DMS53 (cell line): ENCODE data around the gene ARL3.
"Not testable (repeated sequence)": the region's sequence is repeated elsewhere in the genome, so short reads cannot be mapped to it uniquely, and the experiment has no call there.

Experiments
- DNase-seq: peaks from one replicate; lab custom pipeline; 2025; lab: John Stamatoyannopoulos, UW

The ARL3 gene

DNA sequence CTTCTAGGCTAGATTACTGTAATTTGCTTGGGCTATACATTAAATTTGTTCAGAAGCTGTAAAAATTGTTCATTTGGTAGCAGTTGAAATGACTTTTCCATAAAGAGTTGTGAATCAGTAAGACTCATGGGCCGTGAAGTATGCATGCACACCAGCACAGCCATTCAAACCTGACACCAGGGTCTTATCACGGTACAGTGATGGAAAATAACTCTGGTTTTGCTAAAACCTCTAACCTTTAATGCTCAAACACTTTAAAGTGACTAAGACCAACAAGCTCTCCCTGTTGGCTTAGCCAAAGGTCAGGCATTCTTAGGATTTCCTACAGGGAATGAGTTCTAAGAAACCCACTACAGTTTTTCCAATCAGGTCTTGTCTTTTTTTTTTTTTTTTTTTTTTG is 11.5 kb downstream of the ARL3 start:
- DNase-seq: no peak

GRCh38 chr10:102701796-102702195 is 12.4 kb downstream of the ARL3 start:
- DNase-seq: no peak

DNA sequence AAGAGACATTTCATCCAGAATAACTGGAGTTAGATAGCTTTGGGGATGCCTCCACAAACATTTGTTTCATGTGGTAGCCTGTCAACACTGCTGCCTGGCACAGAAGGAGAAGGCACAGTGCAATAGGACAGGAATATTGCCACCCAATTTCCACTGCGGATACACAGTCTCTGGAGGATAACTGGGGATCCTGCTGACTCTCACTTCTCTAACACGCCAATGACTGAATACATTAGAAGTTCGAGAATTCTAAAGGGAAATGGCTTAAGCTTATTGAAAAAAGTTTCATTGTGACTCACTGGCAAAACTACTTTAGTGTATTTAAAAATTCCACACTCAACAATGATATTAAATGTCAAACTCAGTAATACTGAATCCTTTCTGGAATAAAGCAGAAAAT is 12.9 kb downstream of the ARL3 start:
- DNase-seq: no peak

- DNase-seq: no peak
Observed at GRCh38 chr10:102698894-102699293, 15.3 kb downstream of the ARL3 start.

DNA sequence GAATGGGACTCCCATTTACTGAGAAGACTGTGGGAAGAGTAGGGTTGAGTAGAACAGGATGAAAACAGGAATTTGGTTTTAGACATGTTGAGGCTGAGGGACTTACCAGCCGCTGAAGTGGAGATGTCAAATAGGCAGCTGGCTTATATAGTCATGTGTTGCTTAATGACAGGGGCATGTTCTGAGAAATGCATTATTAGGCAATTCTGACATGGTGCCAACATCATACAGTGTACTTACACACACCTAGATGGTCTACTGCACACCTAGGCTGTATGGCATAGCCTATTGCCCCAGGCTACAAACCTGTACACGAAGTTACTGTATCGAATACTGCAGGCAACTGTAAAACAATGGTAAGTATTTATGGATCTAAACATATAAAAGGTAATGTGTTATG is 17.5 kb downstream of the ARL3 start:
- DNase-seq: no peak

DNA sequence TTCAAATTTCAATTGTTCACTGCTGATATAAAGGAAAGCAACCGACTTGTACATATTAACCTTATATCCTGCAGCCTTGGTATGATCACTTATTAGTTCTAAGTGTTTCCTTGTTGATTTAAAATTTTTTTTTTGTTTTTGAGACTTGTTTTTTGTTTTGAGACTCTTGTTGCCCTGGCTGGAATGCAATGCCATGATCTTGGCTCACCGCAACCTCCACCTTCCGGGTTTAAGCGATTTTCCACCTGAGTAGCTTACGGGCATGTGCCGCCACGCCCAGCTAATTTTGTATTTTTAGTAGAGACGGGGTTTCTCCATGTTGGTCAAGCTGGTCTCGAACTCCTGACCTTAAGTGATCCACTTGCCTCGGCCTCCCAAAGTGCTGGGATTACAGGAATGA is 18.8 kb downstream of the ARL3 start:
- DNase-seq: not testable (repeated sequence)

GRCh38 chr10:102691285-102692066 is 22.7 kb downstream of the ARL3 start:
- DNase-seq: no peak

DNA sequence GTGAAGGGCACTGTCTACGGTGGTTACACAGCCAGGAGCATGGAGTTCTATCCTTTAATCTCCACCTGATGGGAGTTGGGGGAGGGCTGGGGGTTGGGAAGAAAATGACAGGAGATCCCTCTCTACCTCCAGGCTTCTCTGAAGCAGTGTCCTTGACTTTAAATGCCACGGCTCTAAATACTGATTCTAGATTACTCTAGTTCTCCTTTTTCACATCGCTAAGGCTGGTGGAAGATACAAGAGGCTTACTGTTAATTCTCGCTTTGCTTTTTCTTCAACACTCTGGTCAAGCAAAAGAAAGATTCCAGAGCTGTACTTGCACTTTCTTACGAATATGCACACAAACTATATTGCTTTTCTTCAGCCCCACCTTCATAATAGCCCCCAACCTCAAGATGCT is 30.5 kb downstream of the ARL3 start:
- no peak for DNase-seq

DNA sequence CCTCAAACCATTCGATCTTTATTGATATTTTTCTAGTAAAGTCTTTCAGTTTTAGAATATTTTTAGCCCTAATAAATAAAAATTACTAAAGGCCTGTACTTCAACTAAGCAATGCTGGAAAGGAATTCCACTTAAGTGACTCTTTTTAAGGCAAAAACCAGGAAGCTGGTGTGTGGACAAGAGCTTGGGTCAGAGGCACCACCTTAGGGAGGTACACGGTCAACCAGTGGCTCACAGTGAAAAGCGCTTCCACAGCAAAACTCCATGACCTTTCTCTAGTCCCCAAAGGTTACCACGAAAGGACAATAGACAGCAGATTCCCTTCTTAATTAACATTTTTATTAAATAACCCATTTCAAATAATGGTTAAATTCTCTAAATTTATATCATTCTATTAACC is 31.2 kb downstream of the ARL3 start:
- no peak for DNase-seq

DNA sequence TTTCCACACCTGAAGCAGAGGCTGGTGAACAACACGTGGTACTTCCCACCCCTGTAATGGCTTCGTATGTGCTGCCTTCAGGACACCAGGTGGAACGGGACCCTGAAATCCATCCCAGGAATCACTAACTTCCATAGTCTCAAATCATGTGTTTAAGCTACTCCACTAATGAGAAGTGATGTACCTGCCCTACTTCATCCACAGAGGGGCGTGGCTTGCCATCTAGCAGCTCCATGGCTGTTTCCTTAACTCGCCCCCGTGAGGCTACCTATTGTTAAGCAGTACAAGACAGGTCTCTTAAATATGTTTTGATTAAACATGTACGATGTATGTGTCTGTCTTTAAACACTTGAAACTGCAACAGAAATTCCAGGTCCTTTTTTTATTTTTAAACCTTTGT is 31.8 kb downstream of the ARL3 start:
- DNase-seq: peak; percentile 8

GRCh38 chr10:102681696-102682095 is 32.5 kb downstream of the ARL3 start:
- DNase-seq: no peak

- no peak for DNase-seq
Observed at GRCh38 chr10:102679596-102679995, 34.6 kb downstream of the ARL3 start.

DNA sequence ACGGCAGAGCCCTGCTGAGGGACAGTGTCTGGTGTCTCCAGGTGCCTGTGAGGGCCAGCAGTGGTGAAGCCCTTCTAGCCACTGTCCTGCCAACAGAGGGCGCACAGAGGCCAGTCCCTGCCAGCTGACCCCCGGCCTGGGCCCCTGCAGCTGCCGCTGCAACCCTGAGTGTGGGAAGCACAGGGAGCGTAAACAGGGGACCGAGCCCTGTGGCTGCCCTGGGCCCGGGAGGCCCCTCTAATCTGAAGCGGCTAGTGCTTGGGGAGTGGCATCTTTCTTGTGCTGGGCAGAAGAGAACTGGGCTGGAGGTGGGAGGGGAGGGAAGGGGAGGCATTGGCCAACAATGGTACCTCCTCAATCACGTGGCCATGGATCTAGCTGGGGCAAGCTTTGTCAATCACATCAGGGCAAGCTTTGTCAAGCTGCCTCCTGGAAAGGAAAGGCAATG is 35.3 kb downstream of the ARL3 start:
- DNase-seq: peak; percentile 95

GRCh38 chr10:102678068-102678400 is 36.2 kb downstream of the ARL3 start:
- no peak for DNase-seq

- peak; percentile 49 for DNase-seq
Observed at GRCh38 chr10:102677331-102678067, 36.7 kb downstream of the ARL3 start.

- no peak for DNase-seq
Observed at GRCh38 chr10:102676534-102677315, 37.5 kb downstream of the ARL3 start.

DNA sequence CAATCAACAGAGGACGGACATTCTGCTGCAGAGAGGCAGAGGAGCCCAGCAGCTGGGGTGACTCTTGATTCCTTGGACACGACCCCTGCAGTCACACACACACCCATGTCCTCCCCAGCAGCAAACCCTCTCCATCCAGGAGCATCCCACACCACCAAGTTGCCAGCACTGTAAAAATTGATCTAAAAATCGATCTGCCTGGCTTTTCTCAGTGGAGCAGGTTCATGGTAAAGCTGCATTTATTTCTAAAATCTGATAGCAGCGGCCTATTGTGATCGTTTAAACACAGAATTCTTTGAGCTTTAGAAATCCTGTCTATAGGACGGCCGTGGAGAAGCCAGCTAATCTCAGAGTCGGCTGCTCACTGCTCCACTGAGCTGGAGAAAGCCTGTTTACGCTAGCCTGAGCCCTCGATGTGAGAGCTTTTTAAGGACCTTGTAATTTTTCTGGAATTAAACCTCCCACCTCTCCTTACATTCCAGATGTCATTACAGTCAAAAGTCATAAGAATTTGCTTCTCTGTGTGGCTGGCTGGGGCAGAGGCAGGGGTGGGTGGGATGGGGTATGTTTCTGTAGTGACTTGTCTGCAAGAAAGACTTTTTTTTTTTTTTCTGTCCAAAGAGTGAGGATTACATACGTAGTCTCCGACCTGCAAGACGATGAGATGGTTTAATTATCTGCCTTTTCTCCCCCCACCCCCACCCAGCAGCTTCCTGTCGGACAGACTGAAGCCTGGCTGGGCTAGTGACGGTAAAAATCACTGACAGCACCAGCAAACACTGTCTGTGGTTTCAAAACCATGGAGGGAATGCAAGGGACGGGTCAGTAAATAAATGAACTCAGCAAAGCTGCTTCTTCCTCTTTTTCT is 38.3 kb downstream of the ARL3 start:
- no peak for DNase-seq

GRCh38 chr10:102675011-102675665 is 39.1 kb downstream of the ARL3 start:
- DNase-seq: no peak

GRCh38 chr10:102674566-102674965 is 39.6 kb downstream of the ARL3 start:
- no peak for DNase-seq

GRCh38 chr10:102673819-102674511 is 40.2 kb downstream of the ARL3 start:
- DNase-seq: peak; percentile 40
